Activated naive CD8-positive, alpha-beta T cell (primary cell): ENCODE data around the gene SP8.
A peak's percentile ranks its signal among the peaks of the same experiment; 100 is the strongest.

Experiments used
- H3K27ac Mint-ChIP-seq: one replicate; pipeline ENCODE4 v1.8.0; 2021; ENCODE audit warnings: mixed read lengths
- H3K27me3 Mint-ChIP-seq: one replicate; pipeline ENCODE4 v1.8.0; 2021; ENCODE audit warnings: mixed read lengths
- H3K36me3 Mint-ChIP-seq: one replicate; pipeline ENCODE4 v1.8.0; 2021; ENCODE audit warnings: mixed read lengths
- H3K4me1 Mint-ChIP-seq: one replicate; pipeline ENCODE4 v1.8.0; 2021; ENCODE audit warnings: low read depth, mixed read lengths
- H3K4me3 Mint-ChIP-seq: one replicate; pipeline ENCODE4 v1.8.0; 2021; ENCODE audit warnings: mild to moderate bottlenecking, mixed read lengths
- H3K9me3 Mint-ChIP-seq: one replicate; pipeline ENCODE4 v1.8.0; 2021; ENCODE audit warnings: low read depth, mixed read lengths

The SP8 gene

GRCh38 chr7:20798081-20798693, 11.5 kb upstream of the SP8 start:
- Mint-ChIP-seq H3K36me3 (no peaks in the 10 kb centered on the region), H3K4me1 (peaks cover 20% of the 10 kb centered on the region), H3K4me3 (no peak overlapping the region), H3K9me3 (peaks cover 5% of the 10 kb centered on the region), H3K27me3 (peaks cover 46% of the 10 kb centered on the region), H3K27ac (no peak overlapping the region)

- Mint-ChIP-seq H3K27me3 (peaks cover 49% of the 10 kb centered on the region), H3K9me3 (peaks cover 5% of the 10 kb centered on the region), H3K27ac (peak overlapping the region; percentile 23), H3K36me3 (no peaks in the 10 kb centered on the region), H3K4me1 (peaks cover 20% of the 10 kb centered on the region), H3K4me3 (peak overlapping the region; percentile 88)
These were observed 10.9 kb upstream of the SP8 start for GRCh38 chr7:20797462-20798080.

GRCh38 chr7:20797042-20797461, 10.4 kb upstream of the SP8 start:
- Mint-ChIP-seq H3K9me3 (peaks cover 9% of the 10 kb centered on the region), H3K36me3 (no peaks in the 10 kb centered on the region), H3K4me3 (peak overlapping the region; percentile 88), H3K4me1 (peaks cover 20% of the 10 kb centered on the region), H3K27me3 (peaks cover 53% of the 10 kb centered on the region), H3K27ac (no peak overlapping the region)

- Mint-ChIP-seq H3K27ac (no peak overlapping the region), H3K27me3 (peaks cover 59% of the 10 kb centered on the region), H3K36me3 (no peaks in the 10 kb centered on the region), H3K9me3 (peaks cover 15% of the 10 kb centered on the region), H3K4me1 (peaks cover 22% of the 10 kb centered on the region), H3K4me3 (peak overlapping the region; percentile 88)
These were observed 9.8 kb upstream of the SP8 start for GRCh38 chr7:20796500-20796899.

- peaks cover 22% of the 10 kb centered on the region for H3K4me1 Mint-ChIP-seq
- no peaks in the 10 kb centered on the region for H3K36me3 Mint-ChIP-seq
- H3K27ac Mint-ChIP-seq, result no peak overlapping the region
- H3K9me3 Mint-ChIP-seq, result peaks cover 18% of the 10 kb centered on the region
- H3K27me3 Mint-ChIP-seq, result peaks cover 63% of the 10 kb centered on the region
- H3K4me3 Mint-ChIP-seq, result no peak overlapping the region
These were observed 9.2 kb upstream of the SP8 start for GRCh38 chr7:20795881-20796280.

GRCh38 chr7:20795361-20795760, 8.7 kb upstream of the SP8 start:
- Mint-ChIP-seq H3K36me3 (no peaks in the 10 kb centered on the region), H3K4me3 (no peak overlapping the region), H3K9me3 (peaks cover 19% of the 10 kb centered on the region), H3K4me1 (peaks cover 22% of the 10 kb centered on the region), H3K27ac (no peak overlapping the region), H3K27me3 (peaks cover 65% of the 10 kb centered on the region)

- Mint-ChIP-seq H3K27ac (no peak overlapping the region), H3K4me3 (no peak overlapping the region), H3K4me1 (peaks cover 24% of the 10 kb centered on the region), H3K9me3 (peaks cover 20% of the 10 kb centered on the region), H3K36me3 (peaks cover 2% of the 10 kb centered on the region), H3K27me3 (peaks cover 66% of the 10 kb centered on the region)
These were observed 8.0 kb upstream of the SP8 start for GRCh38 chr7:20794676-20795075.

- Mint-ChIP-seq H3K27me3 (peaks cover 63% of the 10 kb centered on the region), H3K9me3 (peaks cover 17% of the 10 kb centered on the region), H3K4me3 (no peak overlapping the region), H3K27ac (no peak overlapping the region), H3K4me1 (peaks cover 20% of the 10 kb centered on the region), H3K36me3 (peaks cover 2% of the 10 kb centered on the region)
These were observed 7.2 kb upstream of the SP8 start for GRCh38 chr7:20793694-20794394.

- peaks cover 65% of the 10 kb centered on the region for H3K27me3 Mint-ChIP-seq
- H3K27ac Mint-ChIP-seq, result no peak overlapping the region
- H3K36me3 Mint-ChIP-seq, result peaks cover 2% of the 10 kb centered on the region
- peaks cover 17% of the 10 kb centered on the region for H3K9me3 Mint-ChIP-seq
- peaks cover 17% of the 10 kb centered on the region for H3K4me1 Mint-ChIP-seq
- no peak overlapping the region for H3K4me3 Mint-ChIP-seq
These were observed 6.6 kb upstream of the SP8 start for GRCh38 chr7:20793248-20793647.

GRCh38 chr7:20791538-20792434, 5.1 kb upstream of the SP8 start:
- peaks cover 13% of the 10 kb centered on the region for H3K4me1 Mint-ChIP-seq
- H3K36me3 Mint-ChIP-seq, result peaks cover 9% of the 10 kb centered on the region
- no peak overlapping the region for H3K27ac Mint-ChIP-seq
- no peak overlapping the region for H3K4me3 Mint-ChIP-seq
- H3K9me3 Mint-ChIP-seq, result peaks cover 22% of the 10 kb centered on the region
- peaks cover 69% of the 10 kb centered on the region for H3K27me3 Mint-ChIP-seq

GRCh38 chr7:20790375-20790774, 3.7 kb upstream of the SP8 start:
- Mint-ChIP-seq H3K9me3 (peaks cover 22% of the 10 kb centered on the region), H3K27me3 (peaks cover 65% of the 10 kb centered on the region), H3K4me3 (no peak overlapping the region), H3K36me3 (peaks cover 9% of the 10 kb centered on the region), H3K27ac (no peak overlapping the region), H3K4me1 (peaks cover 18% of the 10 kb centered on the region)

GRCh38 chr7:20788420-20788990, 1.8 kb upstream of the SP8 start:
- Mint-ChIP-seq H3K9me3 (peaks cover 22% of the 10 kb centered on the region), H3K27ac (no peak overlapping the region), H3K36me3 (peaks cover 11% of the 10 kb centered on the region), H3K27me3 (peaks cover 59% of the 10 kb centered on the region), H3K4me3 (no peak overlapping the region), H3K4me1 (peaks cover 22% of the 10 kb centered on the region)

- H3K4me1 Mint-ChIP-seq, result peaks cover 22% of the 10 kb centered on the region
- H3K4me3 Mint-ChIP-seq, result peak overlapping the region; percentile 70
- peaks cover 11% of the 10 kb centered on the region for H3K36me3 Mint-ChIP-seq
- H3K27me3 Mint-ChIP-seq, result peaks cover 57% of the 10 kb centered on the region
- peak overlapping the region; percentile 22 for H3K27ac Mint-ChIP-seq
- peaks cover 22% of the 10 kb centered on the region for H3K9me3 Mint-ChIP-seq
These were observed 1.2 kb upstream of the SP8 start for GRCh38 chr7:20787660-20788419.

GRCh38 chr7:20786421-20786778, 286 bp downstream of the SP8 start:
- peaks cover 57% of the 10 kb centered on the region for H3K27me3 Mint-ChIP-seq
- H3K4me3 Mint-ChIP-seq, result peak overlapping the region; percentile 82
- H3K36me3 Mint-ChIP-seq, result peaks cover 11% of the 10 kb centered on the region
- no peak overlapping the region for H3K27ac Mint-ChIP-seq
- peaks cover 15% of the 10 kb centered on the region for H3K9me3 Mint-ChIP-seq
- peaks cover 20% of the 10 kb centered on the region for H3K4me1 Mint-ChIP-seq
